Stimulated activated naive CD4-positive, alpha-beta T cell treated with Interleukin-2 at 50 U/mL for 16 hours (primary cell): ENCODE measurements around the gene GFPT2.

Experiments used
- DNase-seq: peaks from one replicate; lab custom pipeline; 2025; lab: John Stamatoyannopoulos, UW

Gene GFPT2

DNA sequence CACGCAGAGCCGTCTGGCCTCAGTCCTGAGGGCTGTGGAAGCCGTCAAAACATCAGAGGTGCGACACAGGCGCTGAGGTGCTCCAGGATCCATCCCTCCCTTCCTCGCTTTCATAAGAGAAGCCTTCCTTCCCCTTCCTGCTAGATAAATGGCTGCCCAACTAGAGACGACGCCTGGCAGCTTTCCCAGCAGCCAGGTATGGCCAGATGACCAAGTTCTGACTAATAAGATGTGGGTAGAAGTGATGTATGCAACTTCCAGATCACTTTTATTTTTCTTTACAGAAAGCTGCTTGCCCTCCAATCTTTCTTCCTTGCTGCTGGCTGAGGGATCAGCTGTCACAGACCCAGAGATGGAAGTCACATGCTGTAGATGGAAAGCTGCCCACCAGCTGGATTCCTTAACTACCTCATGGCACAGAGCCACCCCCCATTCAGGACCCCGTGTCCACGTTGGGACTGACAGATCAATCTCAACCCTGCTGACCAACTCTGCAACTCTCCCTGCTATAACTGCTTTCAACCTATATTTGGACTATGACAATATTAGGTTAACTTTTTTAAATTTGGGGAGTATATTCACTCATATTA is 70.0 kb downstream of the GFPT2 start:
- no peak for DNase-seq

DNA sequence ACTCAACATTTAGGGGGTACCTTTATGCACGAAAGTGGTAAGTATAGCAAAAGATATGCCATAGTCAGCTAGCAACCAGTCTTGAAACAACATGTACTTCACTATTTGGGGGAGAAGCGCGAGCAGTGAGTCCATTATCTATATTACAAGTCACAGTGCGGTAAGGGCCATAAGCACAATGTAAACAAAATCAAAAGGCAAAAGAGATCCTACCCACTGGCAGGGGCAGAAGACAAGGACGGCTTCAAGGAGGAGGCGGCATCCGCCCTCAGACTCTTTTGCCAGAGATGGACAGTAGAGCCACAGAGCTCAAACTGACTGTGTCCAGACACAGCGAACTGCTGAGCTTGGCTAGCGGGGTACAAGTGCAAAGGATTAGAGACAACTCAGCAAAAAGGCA is 70.9 kb downstream of the GFPT2 start:
- no peak for DNase-seq

DNA sequence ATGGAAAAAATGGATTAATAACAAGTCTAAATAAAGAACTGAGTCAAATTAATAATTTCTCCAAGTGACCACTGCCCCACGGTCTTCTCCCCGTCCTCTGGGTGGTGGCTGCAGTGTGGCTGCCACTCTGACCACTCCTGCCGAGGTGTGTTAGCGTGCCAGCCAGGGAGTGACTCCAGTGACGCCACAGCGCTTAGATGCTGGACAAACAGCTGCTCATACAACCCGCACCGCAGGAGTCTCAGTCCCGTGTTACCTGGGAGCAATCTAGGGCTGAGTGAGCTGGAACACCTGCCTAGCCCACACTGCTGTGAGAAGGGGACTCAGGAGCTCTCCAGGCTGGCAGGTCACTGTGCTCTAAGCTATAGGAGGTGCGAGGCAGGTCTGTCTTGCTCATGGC is 71.4 kb downstream of the GFPT2 start:
- no peak for DNase-seq

DNA sequence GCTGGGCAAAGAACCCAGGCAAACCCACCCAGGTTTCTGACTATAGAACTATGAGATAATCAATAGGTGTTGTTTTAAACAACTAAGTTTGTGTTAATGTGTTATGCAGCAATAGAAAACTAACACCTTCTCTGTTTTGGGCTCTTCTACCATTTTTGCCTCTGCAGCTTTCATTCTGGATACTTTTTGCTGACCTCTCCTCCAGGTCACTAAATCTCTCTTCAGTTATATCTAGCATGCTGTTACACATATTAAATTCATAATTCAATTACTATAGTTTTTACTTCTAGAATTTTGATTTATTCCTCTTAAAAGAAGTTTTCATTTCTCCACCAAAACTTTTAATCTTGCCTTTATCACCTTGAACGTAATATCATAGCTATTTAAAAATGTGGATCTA is 78.4 kb downstream of the GFPT2 start:
- DNase-seq, result no peak

DNA sequence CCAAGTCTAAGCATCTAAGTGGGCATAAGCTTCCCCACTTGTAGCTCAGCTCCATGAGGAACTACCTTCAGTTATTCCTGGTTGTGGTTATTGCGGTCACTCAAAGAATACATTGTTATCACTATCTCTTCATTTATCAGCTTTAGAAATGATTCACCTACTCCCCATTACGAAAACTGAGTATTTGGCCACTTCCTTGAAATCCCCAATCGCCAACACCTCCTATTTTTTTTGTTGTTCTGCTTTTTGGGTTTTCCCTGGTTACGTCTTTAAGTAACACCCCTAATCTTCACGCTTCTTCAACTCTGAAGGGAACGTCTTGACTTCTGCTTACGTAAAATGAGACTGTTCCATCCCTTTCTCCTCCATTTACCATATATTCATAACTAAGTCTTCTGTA is 81.9 kb downstream of the GFPT2 start:
- DNase-seq, result no peak

DNA sequence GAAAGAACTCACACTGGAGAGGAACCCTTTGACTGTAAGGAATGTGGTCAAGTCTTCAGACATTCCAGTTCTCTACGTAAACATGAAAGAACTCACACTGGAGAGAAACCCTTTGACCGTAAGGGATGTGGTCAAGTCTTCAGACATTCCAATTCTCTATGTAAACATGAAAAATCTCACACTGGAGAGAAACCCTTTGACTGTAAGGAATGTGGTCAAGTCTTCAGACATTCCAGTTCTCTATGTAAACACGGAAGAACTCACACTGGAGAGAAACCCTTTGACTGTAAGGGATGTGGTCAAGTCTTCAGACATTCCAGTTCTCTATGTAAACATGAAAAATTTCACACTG is 93.9 kb downstream of the GFPT2 start:
- no peak for DNase-seq

DNA sequence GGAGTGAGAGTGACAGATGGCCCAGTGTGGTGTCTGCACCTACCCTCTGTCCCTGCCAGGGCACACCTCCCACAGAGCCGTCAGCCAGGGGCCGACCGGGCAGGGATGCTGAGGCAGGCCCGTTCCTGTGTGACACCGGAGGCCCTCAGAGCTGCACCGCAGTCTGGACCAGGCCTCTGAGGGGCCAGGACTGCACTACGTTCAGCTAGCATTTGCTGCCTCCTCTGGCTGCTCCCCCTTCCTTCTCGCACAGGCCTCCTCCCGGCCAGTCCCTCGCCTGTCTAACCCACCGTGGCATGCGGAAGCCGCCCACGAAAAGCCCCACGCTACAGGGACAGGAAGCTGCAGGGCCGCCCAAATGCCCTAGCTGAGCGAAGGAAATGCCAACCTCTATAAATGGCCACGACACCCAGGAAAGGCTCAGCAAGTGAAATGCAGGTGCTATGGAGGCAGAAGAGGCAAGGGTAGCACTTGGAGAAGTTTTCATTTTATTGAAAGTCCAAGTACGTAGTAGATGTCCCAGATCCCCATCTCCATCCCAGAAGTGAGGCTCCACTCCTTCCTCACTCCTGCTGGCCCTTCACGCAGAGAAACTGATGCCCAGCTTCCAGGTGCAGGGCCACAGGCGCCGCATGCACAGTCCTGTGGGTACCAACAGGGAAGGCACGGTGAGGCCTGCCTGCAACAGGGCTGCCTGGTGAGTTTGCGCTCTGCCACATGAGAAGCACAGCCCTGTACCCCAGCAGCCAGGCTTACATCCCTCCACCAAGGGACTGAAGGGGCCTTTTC is 99.9 kb downstream of the GFPT2 start:
- DNase-seq, result no peak

DNA sequence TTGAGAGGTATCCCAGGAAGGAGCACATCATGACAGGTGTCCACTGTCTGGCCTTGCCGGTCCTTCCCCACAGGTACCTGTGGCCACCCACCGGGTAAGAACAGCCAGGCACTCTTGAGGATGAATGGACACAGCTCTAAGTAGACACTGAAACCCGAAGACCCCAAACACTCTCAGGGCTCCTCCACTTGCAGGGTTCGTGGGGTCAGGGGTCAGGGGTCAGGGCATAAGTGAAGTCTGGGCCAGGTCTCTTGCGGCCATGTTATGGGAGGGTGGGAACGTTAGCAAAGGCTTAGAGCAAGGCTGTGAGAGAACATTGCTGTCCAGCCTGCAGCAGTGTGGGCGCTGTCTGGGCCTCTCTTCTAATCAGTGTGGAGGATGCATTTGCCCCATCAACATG is 101.2 kb downstream of the GFPT2 start:
- DNase-seq, result no peak

DNA sequence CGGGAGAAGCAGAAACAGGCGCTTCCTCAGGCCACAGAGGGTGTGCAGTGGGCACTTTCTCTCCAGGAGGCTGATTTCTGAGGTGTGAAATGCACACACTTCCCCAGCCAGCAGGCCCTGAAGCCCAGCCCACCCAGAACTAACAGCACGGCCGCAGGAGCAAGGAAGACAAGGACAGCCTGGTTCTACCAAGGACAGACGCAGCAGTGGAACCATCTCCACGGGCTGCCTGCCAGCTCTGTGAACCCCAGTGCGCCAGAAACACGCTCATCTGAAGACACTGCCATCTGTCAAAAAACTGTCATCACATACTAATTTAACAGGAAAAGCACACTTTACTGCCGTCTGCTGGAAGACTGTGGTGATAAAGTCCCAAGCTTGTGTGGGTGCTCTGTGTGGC is 102.0 kb downstream of the GFPT2 start:
- DNase-seq, result no peak
